DND-41 (cell line): ENCODE results near the gene CFAP20DC.

Experiments used
- ATAC-seq: fragments of 200-7000 bp; cut with Tn5 transposase; 3 replicates; pipeline ENCODE4 v1.9.1; 2021; ENCODE audit warnings: low read depth; ENCODE audit not compliant: insufficient read depth
- DNase-seq: peaks from one replicate; pipeline ENCODE4 v3.0.0-alpha.2; 2020
- H2AFZ ChIP-seq: 2 replicates; pipeline ENCODE4 v1.6.0; 2012; ENCODE audit warnings: low read depth, low read length
- H3K27ac ChIP-seq: 2 replicates; pipeline ENCODE4 v1.5.1; 2012; ENCODE audit warnings: low read length, inconsistent platforms
- H3K27me3 ChIP-seq: fragments of 200-600 bp; sonication (generic); 2 replicates; pipeline ENCODE4 v1.6.0; 2012; ENCODE audit warnings: low read length, mild to moderate bottlenecking, inconsistent platforms; ENCODE audit not compliant: insufficient read depth, poor library complexity
- H3K36me3 ChIP-seq: 2 replicates; pipeline ENCODE4 v1.5.1; 2012; ENCODE audit warnings: low read length, inconsistent platforms; ENCODE audit not compliant: insufficient read depth
- H3K4me1 ChIP-seq: 2 replicates; pipeline ENCODE4 v1.5.1; 2012; ENCODE audit warnings: mild to moderate bottlenecking, low read length; ENCODE audit not compliant: insufficient read depth
- H3K4me2 ChIP-seq: 2 replicates; pipeline ENCODE4 v1.6.0; 2012; ENCODE audit warnings: mild to moderate bottlenecking, moderate library complexity, low read length, inconsistent platforms; ENCODE audit not compliant: insufficient read depth
- H3K4me3 ChIP-seq, 2 experiments: fragments of 200-600 bp in 1 of 2; shearing (Covaris generic) in 1 of 2; 2 replicates each; pipeline ENCODE4 v1.5.1; 2012 to 2016; ENCODE audit warnings: inconsistent platforms in 2 of 2, low read length in 2 of 2, mild to moderate bottlenecking in 2 of 2, low read depth in 1 of 2, moderate library complexity in 1 of 2
- H3K79me2 ChIP-seq: 2 replicates; pipeline ENCODE4 v1.6.0; 2012; ENCODE audit warnings: low read length, inconsistent platforms; ENCODE audit not compliant: insufficient read depth
- H3K9ac ChIP-seq: 2 replicates; pipeline ENCODE4 v1.6.0; 2012; ENCODE audit warnings: low read depth, mild to moderate bottlenecking, inconsistent platforms, low read length, moderate library complexity
- H3K9me3 ChIP-seq: 2 replicates; pipeline ENCODE4 v1.5.1; 2012; ENCODE audit warnings: low read length, moderate library complexity, mild to moderate bottlenecking, inconsistent platforms; ENCODE audit not compliant: insufficient read depth, severe bottlenecking
- H4K20me1 ChIP-seq: 2 replicates; pipeline ENCODE4 v1.6.0; 2012; ENCODE audit warnings: low read length; ENCODE audit not compliant: insufficient read depth
- CTCF ChIP-seq: IDR thresholded peaks from 2 replicates; pipeline ENCODE4 v1.5.1; 2012; ENCODE audit warnings: borderline replicate concordance, low read length, moderate library complexity, mild to moderate bottlenecking; ENCODE audit not compliant: poor library complexity, severe bottlenecking; ENCODE audit errors: extremely low read depth
- EZH2 ChIP-seq: IDR thresholded peaks from 3 replicates; pipeline ENCODE4 v1.6.1; 2012; ENCODE audit warnings: borderline replicate concordance, low read depth, mild to moderate bottlenecking, moderate library complexity, low read length, inconsistent platforms; ENCODE audit not compliant: severe bottlenecking

Gene CFAP20DC

GRCh38 chr3:58991026-58991425, 58.8 kb downstream of the CFAP20DC start:
- no peaks in the 10 kb centered on the region for H4K20me1 ChIP-seq
- TF ChIP-seq CTCF: no peak
- TF ChIP-seq EZH2: no peak
- H3K4me1 ChIP-seq: peaks cover 3% of the 10 kb centered on the region; the same call in 1 of the 2 replicates
- H3K27me3 ChIP-seq: no peaks in the 10 kb centered on the region
- H3K9ac ChIP-seq: no peak overlapping the region
- no peaks in the 10 kb centered on the region for H3K79me2 ChIP-seq
- DNase-seq: no peak
- no peak overlapping the region for H2AFZ ChIP-seq
- ATAC-seq: no peak
- H3K36me3 ChIP-seq: no peaks in the 10 kb centered on the region
- H3K4me3 ChIP-seq: no peak overlapping the region
- no peak overlapping the region for H3K4me2 ChIP-seq
- no peak overlapping the region for H3K27ac ChIP-seq
- peaks cover 2% of the 10 kb centered on the region for H3K9me3 ChIP-seq

GRCh38 chr3:58989955-58990354, 59.9 kb downstream of the CFAP20DC start:
- Histone ChIP-seq H3K27me3 (no peaks in the 10 kb centered on the region), H3K27ac (no peak overlapping the region), H3K4me3 (no peak overlapping the region), H3K9ac (no peak overlapping the region), H3K36me3 (no peaks in the 10 kb centered on the region), H3K79me2 (no peaks in the 10 kb centered on the region), H3K4me1 (peaks cover 2% of the 10 kb centered on the region; the same call in 1 of the 2 replicates), H2AFZ (no peak overlapping the region), H3K9me3 (peaks cover 2% of the 10 kb centered on the region), H3K4me2 (no peak overlapping the region), H4K20me1 (no peaks in the 10 kb centered on the region)
- DNase-seq (no peak), ATAC-seq (no peak)
- TF ChIP-seq EZH2: no peak
- TF ChIP-seq CTCF: no peak

- H3K9me3 ChIP-seq: peaks cover 2% of the 10 kb centered on the region
- H3K4me2 ChIP-seq: no peak overlapping the region
- no peak overlapping the region for H3K4me3 ChIP-seq
- no peaks in the 10 kb centered on the region for H3K36me3 ChIP-seq
- ATAC-seq (no peak), DNase-seq (no peak)
- H3K4me1 ChIP-seq: no peaks in the 10 kb centered on the region
- H3K27me3 ChIP-seq: no peaks in the 10 kb centered on the region
- no peaks in the 10 kb centered on the region for H4K20me1 ChIP-seq
- H3K79me2 ChIP-seq: no peaks in the 10 kb centered on the region
- H3K27ac ChIP-seq: no peak overlapping the region
- H3K9ac ChIP-seq: no peak overlapping the region
- TF ChIP-seq CTCF (no peak), EZH2 (no peak)
- H2AFZ ChIP-seq: no peak overlapping the region
Measured at GRCh38 chr3:58989163-58989562, 60.7 kb downstream of the CFAP20DC start.

GRCh38 chr3:58988041-58988440, 61.8 kb downstream of the CFAP20DC start:
- no peak overlapping the region for H3K27ac ChIP-seq
- peaks cover 2% of the 10 kb centered on the region for H3K9me3 ChIP-seq
- no peaks in the 10 kb centered on the region for H4K20me1 ChIP-seq
- H3K4me1 ChIP-seq: no peaks in the 10 kb centered on the region
- no peak for TF ChIP-seq CTCF
- no peak for TF ChIP-seq EZH2
- DNase-seq (no peak), ATAC-seq (no peak)
- H3K4me2 ChIP-seq: no peak overlapping the region
- no peak overlapping the region for H2AFZ ChIP-seq
- H3K9ac ChIP-seq: no peak overlapping the region
- no peak overlapping the region for H3K4me3 ChIP-seq
- H3K36me3 ChIP-seq: no peaks in the 10 kb centered on the region
- no peaks in the 10 kb centered on the region for H3K79me2 ChIP-seq
- no peaks in the 10 kb centered on the region for H3K27me3 ChIP-seq
